ENCODE results near the gene EFCC1.

The EFCC1 gene, protein sequence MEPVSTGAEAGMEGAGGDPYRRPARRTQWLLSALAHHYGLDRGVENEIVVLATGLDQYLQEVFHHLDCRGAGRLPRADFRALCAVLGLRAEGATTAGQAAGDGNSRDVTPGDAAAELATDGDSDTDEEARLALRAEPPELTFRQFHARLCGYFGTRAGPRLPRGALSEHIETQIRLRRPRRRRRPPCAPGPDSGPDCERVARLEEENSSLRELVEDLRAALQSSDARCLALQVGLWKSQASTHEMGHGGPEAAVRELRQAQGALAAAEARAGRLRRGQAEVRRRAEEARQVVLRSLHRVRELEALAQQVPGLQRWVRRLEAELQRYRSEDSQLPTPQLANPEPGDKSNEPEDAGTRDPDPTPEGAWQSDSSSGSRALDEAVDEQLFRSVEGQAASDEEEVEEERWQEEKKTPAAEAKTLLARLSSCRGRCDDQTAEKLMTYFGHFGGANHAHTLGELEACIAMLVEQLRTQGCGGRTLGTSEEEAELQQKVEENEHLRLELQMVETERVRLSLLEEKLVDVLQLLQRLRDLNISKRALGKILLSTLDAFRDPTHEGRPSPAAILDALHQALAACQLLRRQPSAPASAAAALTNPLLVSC

DNA sequence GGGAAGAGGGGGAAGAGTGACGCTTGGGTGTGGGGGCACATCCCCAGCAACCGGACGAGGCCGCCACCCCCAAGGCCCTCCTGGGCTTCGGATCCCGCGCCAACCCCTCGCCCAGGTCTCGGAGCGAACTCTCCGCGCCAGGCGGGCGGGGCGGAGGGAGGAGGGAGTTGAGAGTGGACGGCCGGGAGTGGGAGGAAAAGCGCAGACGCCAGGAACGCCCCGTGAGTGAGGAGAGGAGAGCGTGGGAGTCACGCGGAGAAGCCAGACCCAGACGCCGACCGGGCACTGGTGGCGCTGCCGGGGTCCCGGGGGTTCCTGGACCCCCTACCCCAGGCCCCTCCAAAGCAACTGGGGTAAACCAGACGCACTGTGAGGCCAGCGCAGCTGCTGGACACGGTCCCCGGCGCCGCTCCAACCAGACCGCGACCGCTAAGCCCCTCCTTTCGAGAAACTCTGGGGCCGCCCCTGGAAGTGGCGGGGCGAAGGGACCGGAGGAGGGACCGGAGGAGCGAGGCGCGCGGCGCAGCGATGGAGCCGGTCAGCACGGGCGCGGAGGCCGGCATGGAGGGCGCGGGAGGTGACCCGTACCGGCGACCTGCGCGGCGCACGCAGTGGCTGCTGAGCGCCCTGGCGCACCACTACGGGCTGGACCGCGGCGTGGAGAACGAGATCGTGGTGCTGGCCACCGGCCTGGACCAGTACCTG, at the start of gene EFCC1:
Gene EFCC1 (plus strand): TSS at position 204 of the 705 bp plus-strand sequence. CDS start 325 bp downstream, at position 529.
- no peak for DNase-seq (ENCODE audit: low read depth)

DNA sequence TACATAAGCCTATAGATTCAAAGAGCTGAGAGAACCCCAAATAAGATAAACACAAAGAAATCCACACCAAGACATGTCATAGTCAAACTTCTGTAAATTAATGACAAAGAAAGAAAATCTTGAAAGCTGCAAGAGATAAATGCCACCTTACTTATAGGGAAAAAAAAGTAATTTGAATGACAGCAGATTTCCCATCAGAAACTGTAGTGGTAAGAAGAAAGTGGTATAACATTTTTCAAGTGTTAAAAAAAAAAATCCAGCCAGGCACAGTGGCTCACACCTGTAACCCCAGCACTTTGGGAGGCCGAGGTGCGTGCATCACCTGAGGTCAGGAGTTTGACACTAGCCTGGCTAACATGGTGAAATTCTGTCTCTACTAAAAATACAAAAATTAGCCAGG, 44.7 kb upstream of the EFCC1 start:
- DNase-seq (ENCODE audit: low read depth), result no peak

DNA sequence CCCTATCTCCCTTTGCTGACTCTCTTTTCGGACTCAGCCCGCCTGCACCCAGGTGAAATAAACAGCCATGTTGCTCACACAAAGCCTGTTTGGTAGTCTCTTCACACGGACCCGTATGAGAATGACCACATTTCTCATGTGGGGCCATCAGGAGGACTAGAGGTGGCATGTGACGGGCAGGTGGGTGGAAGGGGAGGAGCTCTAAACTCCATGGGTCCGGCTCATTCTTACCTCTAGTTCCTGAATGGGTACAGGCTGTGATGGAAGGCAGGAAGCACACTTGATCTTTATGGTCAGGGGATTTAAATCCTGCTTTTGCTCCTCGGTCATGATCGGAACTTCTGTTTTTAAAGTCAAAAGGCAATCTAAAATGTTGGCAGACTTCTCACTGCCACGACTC, 35.8 kb upstream of the EFCC1 start:
- DNase-seq (ENCODE audit: low read depth), result no peak

DNA sequence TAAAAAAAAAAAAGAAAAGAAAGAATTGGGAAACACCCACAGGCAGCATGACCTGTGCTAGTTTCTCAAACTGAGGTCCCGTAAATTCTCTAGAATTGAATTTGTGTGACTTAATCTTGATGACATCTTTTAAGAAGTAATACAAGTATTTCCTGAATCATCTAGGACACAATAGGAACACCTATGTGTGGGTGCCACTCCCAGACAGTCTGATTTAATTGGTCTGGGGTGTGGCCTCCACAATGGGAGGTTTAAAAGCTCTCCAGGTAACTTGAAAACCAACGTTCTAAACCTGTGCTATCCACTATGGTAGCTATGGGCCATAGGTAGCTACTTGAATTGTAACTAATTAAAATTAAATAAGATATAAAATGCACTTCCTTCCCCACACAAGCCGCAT, 35.3 kb upstream of the EFCC1 start:
- no peak for DNase-seq (ENCODE audit: low read depth)

DNA sequence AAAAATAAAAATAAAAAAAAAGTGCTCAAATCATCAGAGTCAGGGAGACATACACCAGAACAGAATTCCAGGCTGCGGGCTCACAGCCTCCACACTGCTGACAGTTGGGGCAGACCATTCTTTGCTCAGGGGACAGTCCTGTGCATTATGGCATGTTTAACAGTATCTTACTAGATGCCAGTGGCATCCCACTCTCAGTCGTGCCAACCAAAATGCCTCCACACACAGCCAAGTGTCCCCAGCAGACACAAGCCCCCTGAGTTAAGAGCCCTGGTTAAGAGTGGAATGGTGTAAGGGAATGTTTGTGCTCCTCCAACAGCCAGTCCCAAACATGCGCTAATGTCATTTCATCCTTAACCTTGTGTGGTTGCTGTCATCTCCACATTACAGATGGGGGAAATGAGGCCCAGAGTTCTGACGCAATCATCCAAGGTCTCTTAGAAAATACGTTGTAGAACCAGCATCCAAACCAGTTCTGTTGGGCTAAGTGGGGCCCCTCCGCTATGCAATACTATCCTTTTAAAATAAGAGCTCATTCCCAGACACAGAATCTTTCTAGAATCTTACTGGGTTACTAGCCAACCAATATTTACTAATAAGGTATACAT, 33.3 kb upstream of the EFCC1 start:
- no peak for DNase-seq (ENCODE audit: low read depth)

DNA sequence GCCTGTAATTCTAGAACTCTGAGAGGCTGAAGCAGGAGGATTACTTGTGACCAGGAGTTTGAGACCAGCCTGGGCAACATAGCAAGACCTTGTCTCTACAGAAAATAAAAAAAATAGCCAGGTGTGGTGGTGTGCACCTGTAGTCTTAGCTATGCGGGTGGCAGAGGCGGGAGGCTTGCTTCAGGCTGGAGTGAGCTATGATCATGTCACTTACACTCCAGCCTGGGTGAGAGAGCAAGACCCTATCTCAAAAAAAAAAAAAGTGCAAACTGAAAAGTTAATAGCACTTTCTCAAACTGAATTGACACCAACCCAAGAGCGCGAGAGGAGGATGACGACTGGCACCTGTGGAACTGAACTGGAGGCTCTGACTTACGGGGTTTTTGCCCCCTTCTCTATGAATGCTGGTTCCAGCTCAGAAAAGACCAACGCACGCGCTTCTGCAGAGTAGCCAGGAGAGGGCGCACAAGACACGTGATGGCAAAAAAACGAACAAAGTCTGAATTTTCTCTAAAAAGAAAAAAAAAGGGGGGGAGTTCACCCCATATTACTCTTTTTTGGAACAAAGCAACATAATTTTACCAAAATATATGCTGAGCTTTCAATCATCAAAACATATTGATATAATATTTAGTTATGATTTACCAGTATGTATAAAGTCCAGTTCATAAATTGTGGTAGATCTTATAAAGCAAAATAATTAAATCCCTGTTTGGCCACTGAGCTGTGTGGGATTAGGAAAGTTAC, 30.9 kb upstream of the EFCC1 start:
- DNase-seq (ENCODE audit: low read depth), result peak; percentile 30

DNA sequence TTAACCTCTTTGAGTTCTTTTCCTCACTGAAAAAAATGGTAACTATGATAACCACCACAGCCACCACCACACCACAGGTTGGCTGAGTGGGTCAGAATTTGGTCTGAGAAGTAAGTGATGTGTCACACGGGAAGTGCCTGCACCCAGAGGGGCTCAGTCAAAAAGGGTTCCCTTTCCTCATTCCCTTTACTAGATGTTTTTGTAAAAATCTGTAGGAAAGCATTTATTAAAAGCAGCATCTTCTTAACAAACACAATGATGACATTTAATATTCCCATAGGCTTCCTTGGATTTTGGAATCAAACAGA, 30.4 kb upstream of the EFCC1 start:
- no peak for DNase-seq (ENCODE audit: low read depth)

DNA sequence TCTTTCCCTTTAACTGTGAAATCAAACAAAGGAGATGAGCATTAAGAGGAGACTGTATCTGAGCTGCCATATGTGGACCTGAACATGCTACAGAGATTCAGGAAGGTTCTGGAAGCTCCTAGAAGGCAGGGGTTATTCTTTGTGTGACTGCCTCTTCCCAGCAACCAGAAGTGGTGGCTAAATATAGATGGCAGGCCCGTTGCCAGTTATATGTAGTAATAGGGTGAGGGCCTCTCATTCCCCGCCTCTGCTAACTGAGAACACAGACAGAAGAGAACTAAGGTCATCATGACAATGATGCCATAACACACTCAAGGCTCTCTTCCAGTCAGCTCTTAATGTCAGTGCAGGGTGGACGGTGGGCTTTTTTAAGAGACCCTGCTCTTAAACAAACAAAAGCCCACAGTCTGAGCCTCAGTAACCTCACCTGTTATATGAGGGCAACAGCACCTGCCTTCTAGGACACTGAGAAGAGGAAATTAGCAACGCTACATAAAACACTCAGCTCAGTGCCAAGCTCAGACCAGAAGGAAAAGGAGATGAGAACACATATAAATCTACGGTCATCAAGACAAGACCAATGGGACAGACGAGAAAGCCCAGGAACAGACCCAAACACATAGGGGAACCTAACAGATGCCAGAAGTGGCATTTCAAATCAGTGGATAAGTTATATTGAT, 29.5 kb upstream of the EFCC1 start:
- DNase-seq (ENCODE audit: low read depth), result peak; percentile 33

DNA sequence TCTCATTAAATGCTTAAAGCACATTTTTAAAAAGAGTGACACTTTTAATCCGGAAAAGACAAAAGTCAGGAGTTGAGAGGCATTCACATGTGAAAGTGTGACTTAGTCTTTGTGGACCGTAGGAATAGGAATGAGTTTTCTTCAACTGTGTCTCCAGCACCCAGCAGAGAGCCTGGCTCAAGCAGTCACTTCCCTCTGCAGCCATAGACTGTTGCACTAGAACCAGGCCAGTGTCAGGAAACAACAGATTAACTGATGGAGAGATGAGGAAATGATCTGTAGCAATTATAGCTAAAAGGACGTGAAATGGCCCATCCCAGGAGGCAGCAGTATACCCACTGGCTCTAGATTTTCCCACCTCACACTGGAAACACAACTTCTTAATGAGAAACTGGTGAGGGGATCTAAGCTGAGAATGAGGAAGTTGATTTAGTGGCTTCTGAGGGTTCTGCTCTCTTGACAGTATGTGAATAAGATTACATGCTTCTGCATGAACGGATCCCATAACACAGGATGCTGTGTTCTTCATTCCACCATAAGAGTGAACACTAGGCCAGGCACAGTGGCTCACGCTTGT, 27.0 kb upstream of the EFCC1 start:
- no peak for DNase-seq (ENCODE audit: low read depth)

DNA sequence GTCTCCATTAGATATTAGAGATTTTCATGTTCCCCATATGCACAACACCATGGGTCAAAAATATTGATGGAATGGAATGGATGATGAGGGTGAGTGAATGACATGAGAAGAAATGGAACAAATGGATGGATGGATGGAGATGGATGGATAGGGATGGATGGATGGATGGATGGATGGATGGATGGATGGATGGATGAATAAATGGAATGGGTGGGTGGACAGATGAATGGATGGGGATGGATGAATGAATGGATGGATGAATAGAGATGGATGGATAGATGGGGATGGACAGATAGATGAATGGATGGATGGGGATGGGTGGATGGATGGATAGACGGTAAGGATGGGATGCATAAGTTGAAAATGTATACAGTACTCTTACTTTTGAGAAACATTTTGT, 25.8 kb upstream of the EFCC1 start:
- DNase-seq (ENCODE audit: low read depth), result no peak

DNA sequence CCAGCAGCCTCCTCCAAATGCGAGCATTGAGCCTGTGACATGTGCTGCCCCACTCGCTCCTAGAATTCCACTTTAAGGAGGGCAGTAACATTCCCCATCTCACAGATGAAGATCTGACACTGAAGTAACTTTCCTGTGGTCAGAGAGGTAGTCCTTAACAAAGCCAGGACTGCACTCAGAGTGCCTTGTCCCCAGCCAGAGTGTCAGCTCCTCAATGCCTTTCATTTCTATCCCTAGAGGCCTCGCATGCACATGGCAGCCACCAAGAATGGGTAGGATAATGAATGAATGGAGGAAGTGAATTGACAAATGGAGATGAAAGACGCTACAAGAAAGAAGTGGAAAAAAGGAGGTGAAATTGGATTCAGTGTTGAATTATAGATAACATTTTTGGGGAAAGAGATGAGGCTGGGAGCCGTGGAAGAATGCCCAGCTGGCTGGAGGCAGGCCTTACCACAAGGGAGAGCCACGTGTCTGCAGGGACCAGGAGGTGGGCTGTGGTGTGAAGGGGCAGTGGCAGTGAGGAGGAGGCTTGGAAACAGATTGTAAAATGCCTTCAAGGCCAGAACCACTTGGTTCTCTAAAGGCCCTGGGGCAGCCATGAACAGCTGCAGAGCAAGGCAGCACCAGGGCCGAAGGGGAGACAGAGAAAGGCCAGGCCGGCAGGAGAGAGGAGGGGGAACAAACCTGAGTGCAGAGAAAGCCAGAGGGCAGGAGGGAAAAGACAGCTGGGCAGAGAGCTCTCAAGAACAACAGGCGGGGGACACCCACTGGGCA, 17.6 kb upstream of the EFCC1 start:
- DNase-seq (ENCODE audit: low read depth), result no peak

DNA sequence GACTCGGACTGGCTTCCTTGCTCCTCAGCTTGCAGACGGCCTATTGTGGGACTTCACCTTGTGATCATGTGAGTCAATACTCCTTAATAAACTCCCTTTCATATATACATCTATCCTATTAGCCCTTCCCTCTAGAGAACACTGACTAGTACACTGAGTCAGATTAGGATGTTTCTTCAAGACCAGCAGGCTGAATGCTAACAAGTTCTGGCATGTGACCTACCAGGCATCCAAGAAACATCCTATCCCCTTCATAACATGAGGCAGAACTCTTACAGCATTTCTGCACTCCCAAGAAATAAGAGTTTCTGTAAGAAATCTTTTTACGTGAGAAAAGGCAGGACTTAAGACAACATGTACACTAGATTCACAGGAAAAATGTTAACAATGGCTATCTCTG, 16.5 kb upstream of the EFCC1 start:
- DNase-seq (ENCODE audit: low read depth), result no peak

DNA sequence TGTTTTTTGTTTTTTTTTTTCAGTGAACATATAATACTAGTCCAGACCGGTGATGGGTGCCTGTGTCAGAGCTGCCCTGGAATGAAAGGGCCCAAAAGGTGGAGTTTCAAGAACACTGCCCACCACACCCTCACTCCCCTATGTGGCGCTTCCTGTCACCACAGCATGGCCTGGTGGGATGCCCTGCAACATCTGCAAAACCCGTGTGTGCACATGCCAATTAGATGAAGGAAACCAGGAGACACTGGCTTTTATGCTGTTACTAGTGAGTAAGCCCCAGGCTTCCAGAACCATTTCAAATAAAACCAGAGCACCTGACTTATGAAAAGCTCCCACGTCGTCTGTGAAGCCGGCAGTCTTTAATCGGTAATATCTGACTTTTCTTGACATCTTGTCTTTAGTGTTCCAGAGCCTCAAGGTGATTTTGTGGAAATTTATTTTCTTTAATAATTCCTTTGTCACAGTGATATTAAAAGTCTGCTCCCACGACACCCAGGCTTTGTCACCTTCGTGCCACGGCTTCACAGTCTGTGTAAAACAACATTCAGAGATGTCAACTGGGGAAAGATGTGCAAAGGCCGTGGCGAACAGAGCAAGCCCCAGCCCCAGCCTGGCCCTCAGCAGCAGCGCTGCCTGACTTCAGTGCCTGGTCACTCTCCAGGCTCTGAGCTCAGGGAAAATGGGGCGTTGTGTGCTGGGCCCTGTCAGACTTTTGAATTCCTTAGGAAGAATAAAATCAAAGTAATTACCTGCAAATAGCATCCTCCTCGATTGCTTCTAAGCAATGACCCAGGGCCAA, 13.6 kb upstream of the EFCC1 start:
- no peak for DNase-seq (ENCODE audit: low read depth)

DNA sequence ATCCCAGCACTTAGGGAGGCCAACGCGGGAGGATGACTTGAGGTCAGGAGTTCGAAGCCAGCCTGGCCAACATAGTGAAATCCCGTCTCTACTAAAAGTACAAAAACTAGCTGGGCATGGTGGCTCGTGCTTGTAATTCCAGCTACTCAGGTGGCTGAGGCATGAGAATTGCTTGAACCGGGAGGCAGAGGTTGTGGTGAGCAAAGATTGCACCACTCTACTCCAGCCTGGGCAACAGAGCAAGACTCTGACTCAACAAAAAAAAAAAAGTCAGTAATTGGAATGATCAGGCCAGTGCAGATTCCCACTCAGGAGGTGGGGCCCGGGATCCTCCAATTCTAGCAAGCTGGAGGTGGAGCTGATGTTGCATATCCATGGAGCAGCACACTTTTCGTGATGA, 12.8 kb upstream of the EFCC1 start:
- DNase-seq (ENCODE audit: low read depth), result no peak

DNA sequence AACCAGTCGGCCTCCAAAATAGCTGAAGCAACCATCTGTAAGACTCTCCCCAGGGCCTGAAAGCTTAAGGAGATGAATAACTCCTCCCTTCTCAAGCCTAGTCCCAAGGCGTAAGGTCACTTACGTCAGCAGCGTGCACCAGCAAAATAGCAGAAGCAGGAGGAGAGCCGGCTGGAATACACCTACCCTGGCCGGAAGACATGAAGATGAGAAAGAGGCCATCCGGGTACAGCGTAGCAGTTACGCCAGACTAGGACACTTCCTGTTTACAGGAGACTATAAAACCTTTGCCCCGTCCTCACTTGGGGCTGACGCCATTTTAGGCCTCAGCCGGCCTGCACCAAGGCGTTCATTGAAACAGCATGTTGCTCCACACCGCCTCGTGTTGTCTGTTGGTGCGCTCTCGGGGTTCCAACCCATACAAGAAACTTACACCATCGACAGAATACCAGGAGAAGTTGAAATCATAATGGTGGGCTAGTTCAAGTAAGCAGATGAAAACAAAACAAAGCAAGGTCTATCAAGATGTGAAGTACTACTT, 9.7 kb upstream of the EFCC1 start:
- no peak for DNase-seq (ENCODE audit: low read depth)

DNA sequence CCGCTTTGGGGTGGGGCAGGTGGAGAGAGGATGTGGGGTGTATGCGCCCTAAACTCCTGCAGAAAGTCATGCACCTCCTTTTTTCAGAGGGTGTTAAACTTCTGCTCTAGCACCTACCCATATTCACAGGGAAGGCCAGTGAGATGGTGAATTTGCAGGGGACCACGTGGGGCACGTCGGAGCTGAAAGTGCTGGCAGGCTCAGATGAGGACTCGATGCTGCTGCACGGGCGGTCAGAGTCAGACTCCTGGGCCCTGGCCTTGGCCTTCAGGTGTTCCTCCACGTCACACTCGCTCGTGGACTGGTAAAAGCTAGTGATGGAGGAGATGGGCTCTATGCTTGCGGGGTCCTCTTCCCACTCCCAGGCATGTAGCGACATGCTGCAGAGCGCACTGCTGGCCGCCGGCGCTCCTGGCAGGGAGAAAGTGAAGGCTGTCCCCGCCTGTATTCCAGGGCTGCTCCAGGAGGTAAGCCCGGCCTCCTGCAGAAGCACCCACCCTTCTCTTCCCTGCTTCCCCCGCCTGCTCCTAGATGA, 8.1 kb upstream of the EFCC1 start:
- no peak for DNase-seq (ENCODE audit: low read depth)

DNA sequence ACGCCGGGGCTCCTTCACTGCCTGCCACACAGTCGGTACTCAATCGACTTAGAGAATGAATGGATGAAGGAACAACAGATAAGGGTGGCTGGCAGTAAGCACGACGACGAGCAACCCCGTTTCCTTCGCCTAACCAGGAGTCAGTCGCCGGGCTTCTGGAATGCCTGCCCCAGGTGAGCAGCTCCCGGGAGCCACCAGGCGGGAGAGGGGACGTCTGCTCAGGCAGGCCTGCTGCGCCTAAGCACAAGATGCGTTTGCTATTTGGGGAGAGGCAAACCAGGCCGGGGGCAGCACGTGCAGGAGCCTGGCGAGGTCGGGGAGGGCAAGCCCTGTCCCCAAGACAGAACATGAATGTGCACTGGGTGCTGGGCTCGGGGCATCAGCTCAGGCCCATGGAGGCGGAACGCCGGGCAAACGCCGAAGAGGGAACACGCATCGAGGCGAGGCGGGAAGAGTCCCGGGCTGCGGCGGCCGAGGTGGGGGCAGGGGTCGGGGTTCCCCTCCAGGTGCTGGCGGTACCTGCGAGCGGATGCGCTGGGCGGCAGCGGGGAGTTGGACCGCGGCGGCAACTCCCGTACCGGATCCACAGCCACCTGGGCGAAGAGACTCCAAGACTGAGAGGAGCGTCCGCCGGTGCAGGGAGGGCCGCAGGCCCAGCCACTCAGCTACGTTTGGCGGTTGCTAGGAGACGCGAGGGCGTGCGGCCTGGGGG, 7.5 kb upstream of the EFCC1 start, which contains the start of gene CFAP92:
Gene CFAP92 (minus strand): TSS at position 616 of the 712 bp plus-strand sequence. CDS start 772 bp downstream, outside the sequence.
- peak; percentile 24 for DNase-seq (ENCODE audit: low read depth)

DNA sequence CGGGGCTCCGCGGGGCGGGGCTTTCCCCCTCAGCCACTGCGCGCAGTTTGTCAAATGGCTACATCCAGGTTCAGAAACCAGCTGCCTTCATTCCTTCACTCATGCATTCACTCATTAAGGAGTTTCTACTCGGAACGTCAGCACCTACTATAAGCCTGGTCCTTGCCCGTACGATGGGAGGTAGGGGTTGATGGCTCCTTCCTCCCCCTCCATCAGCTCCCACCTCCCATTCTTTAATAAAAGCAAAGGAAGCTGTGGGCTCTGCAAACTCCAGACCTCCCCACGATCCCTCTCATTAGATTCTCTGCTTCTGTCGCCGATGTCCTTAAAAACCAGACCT, 7.0 kb upstream of the EFCC1 start:
- no peak for DNase-seq (ENCODE audit: low read depth)

Data from fibroblast of the conjunctiva (primary cell).